ENCODE results near the gene TADA2B. TPM values are rescaled to one million over a fixed set of nuclear protein-coding genes. Genes with fewer than 3 reads are reported as not detected.
"Not testable (repeated sequence)": the region's sequence is repeated elsewhere in the genome, so short reads cannot be mapped to it uniquely, and the experiment has no call there.

Gene TADA2B
- total and polyA plus RNA-seq, 3 donors from 2014 or later = 34.5 to 47.6 (median 42.2) TPM

GRCh38 chr4:7076696-7077082, 33.5 kb downstream of the TADA2B start:
- H3K9me3 ChIP-seq = no peaks in the 10 kb centered on the region
- H3K27me3 ChIP-seq = no peaks in the 10 kb centered on the region
- TF ChIP-seq, protein P1, sequence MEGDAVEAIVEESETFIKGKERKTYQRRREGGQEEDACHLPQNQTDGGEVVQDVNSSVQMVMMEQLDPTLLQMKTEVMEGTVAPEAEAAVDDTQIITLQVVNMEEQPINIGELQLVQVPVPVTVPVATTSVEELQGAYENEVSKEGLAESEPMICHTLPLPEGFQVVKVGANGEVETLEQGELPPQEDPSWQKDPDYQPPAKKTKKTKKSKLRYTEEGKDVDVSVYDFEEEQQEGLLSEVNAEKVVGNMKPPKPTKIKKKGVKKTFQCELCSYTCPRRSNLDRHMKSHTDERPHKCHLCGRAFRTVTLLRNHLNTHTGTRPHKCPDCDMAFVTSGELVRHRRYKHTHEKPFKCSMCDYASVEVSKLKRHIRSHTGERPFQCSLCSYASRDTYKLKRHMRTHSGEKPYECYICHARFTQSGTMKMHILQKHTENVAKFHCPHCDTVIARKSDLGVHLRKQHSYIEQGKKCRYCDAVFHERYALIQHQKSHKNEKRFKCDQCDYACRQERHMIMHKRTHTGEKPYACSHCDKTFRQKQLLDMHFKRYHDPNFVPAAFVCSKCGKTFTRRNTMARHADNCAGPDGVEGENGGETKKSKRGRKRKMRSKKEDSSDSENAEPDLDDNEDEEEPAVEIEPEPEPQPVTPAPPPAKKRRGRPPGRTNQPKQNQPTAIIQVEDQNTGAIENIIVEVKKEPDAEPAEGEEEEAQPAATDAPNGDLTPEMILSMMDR (IDR thresholded peaks at IDR 0.05) = no peak
- TF ChIP-seq POLR2A (IDR thresholded peaks at IDR 0.05) = no peak
- intact Hi-C loops (cut with DNase I; ENCODE audit: low total_unique reads) = no loop called here
- 86 to 90% methylated on average over 6 of the region's 6 CpGs for WGBS, 2 donors
- DNase-seq = no peak
- H3K27ac ChIP-seq = no peak overlapping the region
- no peaks in the 10 kb centered on the region for H3K36me3 ChIP-seq (ENCODE audit: low read depth, missing control alignments)
- no peaks in the 10 kb centered on the region for H3K4me1 ChIP-seq
- no peak overlapping the region for H3K4me3 ChIP-seq

DNA sequence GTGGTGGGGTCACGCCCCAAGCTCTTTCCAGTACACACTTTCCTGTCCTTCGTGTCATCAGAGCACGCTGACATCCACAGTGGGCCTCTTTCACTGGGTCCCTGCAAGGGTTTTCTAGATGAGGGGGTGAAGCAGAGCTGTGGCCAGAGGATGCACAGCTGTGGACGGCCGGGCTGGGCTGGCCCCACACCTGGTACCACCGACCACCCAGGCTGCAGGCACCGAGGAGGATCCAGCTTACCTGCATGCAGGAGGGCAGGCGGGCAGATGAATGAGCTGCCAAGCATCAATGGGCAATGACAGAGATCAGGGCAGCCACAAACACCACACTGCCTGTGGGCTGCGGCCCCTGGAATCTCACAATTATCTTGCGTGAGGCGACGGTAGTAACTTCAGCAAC, 34.2 kb downstream of the TADA2B start:
- Histone ChIP-seq H3K36me3 (ENCODE audit: low read depth, missing control alignments) (no peaks in the 10 kb centered on the region), H3K27me3 (no peaks in the 10 kb centered on the region), H3K9me3 (no peaks in the 10 kb centered on the region), H3K4me3 (no peak overlapping the region), H3K4me1 (no peaks in the 10 kb centered on the region), H3K27ac (no peak overlapping the region)
- no peak for TF ChIP-seq POLR2A (IDR thresholded peaks at IDR 0.05)
- TF ChIP-seq, protein P1 (IDR thresholded peaks at IDR 0.05) = no peak
- 92% methylated on average over 10 to 12 of the region's 12 CpGs for WGBS, 2 donors
- intact Hi-C loops (cut with DNase I; ENCODE audit: low total_unique reads) = no loop called here
- DNase-seq = no peak

- no peak overlapping the region for H3K27ac ChIP-seq
- H3K27me3 ChIP-seq = no peaks in the 10 kb centered on the region
- no peaks in the 10 kb centered on the region for H3K4me1 ChIP-seq
- WGBS, 2 donors = 95 to 97% methylated on average over 5 of the region's 5 CpGs
- no peaks in the 10 kb centered on the region for H3K9me3 ChIP-seq
- DNase-seq = no peak
- H3K4me3 ChIP-seq = no peak overlapping the region
- intact Hi-C loops (cut with DNase I; ENCODE audit: low total_unique reads) = no loop called here
- TF ChIP-seq, protein P1 (IDR thresholded peaks at IDR 0.05) = no peak
- no peak for TF ChIP-seq POLR2A (IDR thresholded peaks at IDR 0.05)
- no peaks in the 10 kb centered on the region for H3K36me3 ChIP-seq (ENCODE audit: low read depth, missing control alignments)
Observed at GRCh38 chr4:7078025-7078424, 34.9 kb downstream of the TADA2B start.

GRCh38 chr4:7079483-7079882, 36.3 kb downstream of the TADA2B start:
- H3K4me3 ChIP-seq; H3K27me3 ChIP-seq; H3K36me3 ChIP-seq (ENCODE audit: low read depth, missing control alignments); H3K9me3 ChIP-seq; DNase-seq; H3K4me1 ChIP-seq; intact Hi-C loops (cut with DNase I; ENCODE audit: low total_unique reads); H3K27ac ChIP-seq: not testable (repeated sequence)

DNA sequence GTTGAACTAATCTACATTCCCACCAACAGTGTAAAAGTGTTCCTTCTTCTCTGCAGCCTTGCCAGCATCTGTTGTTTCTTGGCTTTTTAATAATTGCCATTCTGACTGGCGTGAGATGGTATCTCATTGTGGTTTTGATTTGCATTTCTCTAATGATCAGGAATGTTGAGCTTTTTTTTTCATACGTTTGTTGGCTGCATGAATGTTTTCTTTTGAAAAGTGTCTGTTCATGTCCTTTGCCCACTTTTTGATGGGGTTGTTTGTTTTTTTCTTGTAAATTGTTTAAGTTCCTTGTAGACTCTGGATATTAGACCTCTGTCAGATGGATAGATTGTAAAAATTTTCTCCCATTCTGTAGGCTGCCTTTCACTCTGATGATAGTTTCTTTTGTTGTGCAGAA, 36.7 kb downstream of the TADA2B start:
- H3K4me1 ChIP-seq; H3K36me3 ChIP-seq (ENCODE audit: low read depth, missing control alignments); H3K9me3 ChIP-seq; H3K4me3 ChIP-seq; intact Hi-C loops (cut with DNase I; ENCODE audit: low total_unique reads); DNase-seq; H3K27ac ChIP-seq; H3K27me3 ChIP-seq: not testable (repeated sequence)
- WGBS, 2 donors = 92 to 94% methylated on average over 2 of the region's 2 CpGs

- no peak for DNase-seq
- Histone ChIP-seq H3K27ac (no peak overlapping the region), H3K4me3 (no peak overlapping the region), H3K4me1 (no peaks in the 10 kb centered on the region), H3K36me3 (ENCODE audit: low read depth, missing control alignments) (no peaks in the 10 kb centered on the region), H3K9me3 (no peaks in the 10 kb centered on the region), H3K27me3 (no peaks in the 10 kb centered on the region)
- TF ChIP-seq, protein P1 (IDR thresholded peaks at IDR 0.05) = no peak
- no peak for TF ChIP-seq POLR2A (IDR thresholded peaks at IDR 0.05)
- WGBS, 2 donors = 75 to 80% methylated on average over 9 of the region's 9 CpGs
- intact Hi-C loops (cut with DNase I; ENCODE audit: low total_unique reads) = no loop called here
Observed at GRCh38 chr4:7083597-7084563, 40.7 kb downstream of the TADA2B start.

- H3K27me3 ChIP-seq; H3K4me3 ChIP-seq; intact Hi-C loops (cut with DNase I; ENCODE audit: low total_unique reads); H3K27ac ChIP-seq; H3K4me1 ChIP-seq; DNase-seq; H3K9me3 ChIP-seq; H3K36me3 ChIP-seq (ENCODE audit: low read depth, missing control alignments): not testable (repeated sequence)
- WGBS, 2 donors = 50 to 54% methylated on average over 9 of the region's 9 CpGs
Observed at GRCh38 chr4:7084564-7084961, 41.4 kb downstream of the TADA2B start.

Measured in testis (tissue), 3 donors.